Measurements from ENCODE around the gene SFXN3. TPM values are rescaled to one million over a fixed set of nuclear protein-coding genes. Genes with fewer than 3 reads are reported as not detected.

Gene SFXN3
- total and polyA plus RNA-seq, 2 of the 13 experiments (the other 11 are each of a cell fraction or from before 2014, with no cell fraction given), result 16.8 to 71.5 TPM

DNA sequence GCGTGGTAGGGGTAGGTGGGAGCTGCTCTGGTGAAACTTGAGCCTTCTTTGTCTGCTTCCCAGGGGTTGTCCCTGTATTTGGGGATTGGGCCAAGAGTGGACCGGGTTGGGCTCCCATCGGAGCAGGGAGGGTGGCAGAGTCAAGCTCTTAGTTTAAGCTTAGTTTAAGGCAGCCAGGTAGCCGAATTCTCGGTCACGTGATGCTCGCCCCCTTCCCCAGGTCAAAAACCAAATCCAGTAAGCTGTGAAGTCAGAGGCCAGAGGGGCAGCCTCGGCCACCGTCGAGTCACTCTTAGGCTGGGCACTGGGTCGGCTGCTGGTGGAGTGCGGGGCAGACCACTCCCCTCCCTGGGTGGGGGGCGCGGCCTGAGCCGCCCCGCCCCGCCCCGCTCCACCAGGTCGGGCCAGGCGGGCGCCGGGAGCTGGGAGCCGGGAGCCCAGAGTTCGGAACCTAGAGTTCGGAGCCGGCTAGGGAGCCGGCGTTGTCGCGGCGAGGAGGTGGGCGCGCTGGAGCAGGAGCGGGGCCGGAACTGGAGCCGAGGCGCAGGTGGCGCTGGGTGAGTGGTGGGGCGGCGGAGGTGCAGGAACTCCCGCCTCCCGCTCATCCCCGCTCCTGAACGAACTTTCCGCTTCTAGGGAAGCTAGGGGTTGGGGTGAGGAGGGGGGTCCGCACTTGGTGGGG, 34.2 kb upstream of the SFXN3 start (continued):
- TF ChIP-seq, protein P1, sequence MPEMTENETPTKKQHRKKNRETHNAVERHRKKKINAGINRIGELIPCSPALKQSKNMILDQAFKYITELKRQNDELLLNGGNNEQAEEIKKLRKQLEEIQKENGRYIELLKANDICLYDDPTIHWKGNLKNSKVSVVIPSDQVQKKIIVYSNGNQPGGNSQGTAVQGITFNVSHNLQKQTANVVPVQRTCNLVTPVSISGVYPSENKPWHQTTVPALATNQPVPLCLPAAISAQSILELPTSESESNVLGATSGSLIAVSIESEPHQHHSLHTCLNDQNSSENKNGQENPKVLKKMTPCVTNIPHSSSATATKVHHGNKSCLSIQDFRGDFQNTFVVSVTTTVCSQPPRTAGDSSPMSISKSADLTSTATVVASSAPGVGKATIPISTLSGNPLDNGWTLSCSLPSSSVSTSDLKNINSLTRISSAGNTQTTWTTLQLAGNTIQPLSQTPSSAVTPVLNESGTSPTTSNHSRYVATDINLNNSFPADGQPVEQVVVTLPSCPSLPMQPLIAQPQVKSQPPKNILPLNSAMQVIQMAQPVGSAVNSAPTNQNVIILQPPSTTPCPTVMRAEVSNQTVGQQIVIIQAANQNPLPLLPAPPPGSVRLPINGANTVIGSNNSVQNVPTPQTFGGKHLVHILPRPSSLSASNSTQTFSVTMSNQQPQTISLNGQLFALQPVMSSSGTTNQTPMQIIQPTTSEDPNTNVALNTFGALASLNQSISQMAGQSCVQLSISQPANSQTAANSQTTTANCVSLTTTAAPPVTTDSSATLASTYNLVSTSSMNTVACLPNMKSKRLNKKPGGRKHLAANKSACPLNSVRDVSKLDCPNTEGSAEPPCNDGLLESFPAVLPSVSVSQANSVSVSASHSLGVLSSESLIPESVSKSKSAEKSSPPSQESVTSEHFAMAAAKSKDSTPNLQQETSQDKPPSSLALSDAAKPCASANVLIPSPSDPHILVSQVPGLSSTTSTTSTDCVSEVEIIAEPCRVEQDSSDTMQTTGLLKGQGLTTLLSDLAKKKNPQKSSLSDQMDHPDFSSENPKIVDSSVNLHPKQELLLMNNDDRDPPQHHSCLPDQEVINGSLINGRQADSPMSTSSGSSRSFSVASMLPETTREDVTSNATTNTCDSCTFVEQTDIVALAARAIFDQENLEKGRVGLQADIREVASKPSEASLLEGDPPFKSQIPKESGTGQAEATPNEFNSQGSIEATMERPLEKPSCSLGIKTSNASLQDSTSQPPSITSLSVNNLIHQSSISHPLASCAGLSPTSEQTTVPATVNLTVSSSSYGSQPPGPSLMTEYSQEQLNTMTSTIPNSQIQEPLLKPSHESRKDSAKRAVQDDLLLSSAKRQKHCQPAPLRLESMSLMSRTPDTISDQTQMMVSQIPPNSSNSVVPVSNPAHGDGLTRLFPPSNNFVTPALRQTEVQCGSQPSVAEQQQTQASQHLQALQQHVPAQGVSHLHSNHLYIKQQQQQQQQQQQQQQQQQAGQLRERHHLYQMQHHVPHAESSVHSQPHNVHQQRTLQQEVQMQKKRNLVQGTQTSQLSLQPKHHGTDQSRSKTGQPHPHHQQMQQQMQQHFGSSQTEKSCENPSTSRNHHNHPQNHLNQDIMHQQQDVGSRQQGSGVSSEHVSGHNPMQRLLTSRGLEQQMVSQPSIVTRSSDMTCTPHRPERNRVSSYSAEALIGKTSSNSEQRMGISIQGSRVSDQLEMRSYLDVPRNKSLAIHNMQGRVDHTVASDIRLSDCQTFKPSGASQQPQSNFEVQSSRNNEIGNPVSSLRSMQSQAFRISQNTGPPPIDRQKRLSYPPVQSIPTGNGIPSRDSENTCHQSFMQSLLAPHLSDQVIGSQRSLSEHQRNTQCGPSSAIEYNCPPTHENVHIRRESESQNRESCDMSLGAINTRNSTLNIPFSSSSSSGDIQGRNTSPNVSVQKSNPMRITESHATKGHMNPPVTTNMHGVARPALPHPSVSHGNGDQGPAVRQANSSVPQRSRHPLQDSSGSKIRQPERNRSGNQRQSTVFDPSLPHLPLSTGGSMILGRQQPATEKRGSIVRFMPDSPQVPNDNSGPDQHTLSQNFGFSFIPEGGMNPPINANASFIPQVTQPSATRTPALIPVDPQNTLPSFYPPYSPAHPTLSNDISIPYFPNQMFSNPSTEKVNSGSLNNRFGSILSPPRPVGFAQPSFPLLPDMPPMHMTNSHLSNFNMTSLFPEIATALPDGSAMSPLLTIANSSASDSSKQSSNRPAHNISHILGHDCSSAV (CRISPR knock-in tag; IDR thresholded peaks at IDR 0.05; ENCODE audit: borderline replicate concordance), result no peak
- TF ChIP-seq, protein P2, sequence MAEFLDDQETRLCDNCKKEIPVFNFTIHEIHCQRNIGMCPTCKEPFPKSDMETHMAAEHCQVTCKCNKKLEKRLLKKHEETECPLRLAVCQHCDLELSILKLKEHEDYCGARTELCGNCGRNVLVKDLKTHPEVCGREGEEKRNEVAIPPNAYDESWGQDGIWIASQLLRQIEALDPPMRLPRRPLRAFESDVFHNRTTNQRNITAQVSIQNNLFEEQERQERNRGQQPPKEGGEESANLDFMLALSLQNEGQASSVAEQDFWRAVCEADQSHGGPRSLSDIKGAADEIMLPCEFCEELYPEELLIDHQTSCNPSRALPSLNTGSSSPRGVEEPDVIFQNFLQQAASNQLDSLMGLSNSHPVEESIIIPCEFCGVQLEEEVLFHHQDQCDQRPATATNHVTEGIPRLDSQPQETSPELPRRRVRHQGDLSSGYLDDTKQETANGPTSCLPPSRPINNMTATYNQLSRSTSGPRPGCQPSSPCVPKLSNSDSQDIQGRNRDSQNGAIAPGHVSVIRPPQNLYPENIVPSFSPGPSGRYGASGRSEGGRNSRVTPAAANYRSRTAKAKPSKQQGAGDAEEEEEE (CRISPR knock-in tag; IDR thresholded peaks at IDR 0.05; ENCODE audit: borderline replicate concordance), result no peak
- TF ChIP-seq, protein P3, sequence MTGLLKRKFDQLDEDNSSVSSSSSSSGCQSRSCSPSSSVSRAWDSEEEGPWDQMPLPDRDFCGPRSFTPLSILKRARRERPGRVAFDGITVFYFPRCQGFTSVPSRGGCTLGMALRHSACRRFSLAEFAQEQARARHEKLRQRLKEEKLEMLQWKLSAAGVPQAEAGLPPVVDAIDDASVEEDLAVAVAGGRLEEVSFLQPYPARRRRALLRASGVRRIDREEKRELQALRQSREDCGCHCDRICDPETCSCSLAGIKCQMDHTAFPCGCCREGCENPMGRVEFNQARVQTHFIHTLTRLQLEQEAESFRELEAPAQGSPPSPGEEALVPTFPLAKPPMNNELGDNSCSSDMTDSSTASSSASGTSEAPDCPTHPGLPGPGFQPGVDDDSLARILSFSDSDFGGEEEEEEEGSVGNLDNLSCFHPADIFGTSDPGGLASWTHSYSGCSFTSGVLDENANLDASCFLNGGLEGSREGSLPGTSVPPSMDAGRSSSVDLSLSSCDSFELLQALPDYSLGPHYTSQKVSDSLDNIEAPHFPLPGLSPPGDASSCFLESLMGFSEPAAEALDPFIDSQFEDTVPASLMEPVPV (CRISPR knock-in tag; IDR thresholded peaks at IDR 0.05), result peak; percentile 41; the same call in 1 of the 2 replicates
- TF ChIP-seq SP2 (CRISPR knock-in tag; IDR thresholded peaks at IDR 0.05), result no peak
- TF ChIP-seq, protein P4, sequence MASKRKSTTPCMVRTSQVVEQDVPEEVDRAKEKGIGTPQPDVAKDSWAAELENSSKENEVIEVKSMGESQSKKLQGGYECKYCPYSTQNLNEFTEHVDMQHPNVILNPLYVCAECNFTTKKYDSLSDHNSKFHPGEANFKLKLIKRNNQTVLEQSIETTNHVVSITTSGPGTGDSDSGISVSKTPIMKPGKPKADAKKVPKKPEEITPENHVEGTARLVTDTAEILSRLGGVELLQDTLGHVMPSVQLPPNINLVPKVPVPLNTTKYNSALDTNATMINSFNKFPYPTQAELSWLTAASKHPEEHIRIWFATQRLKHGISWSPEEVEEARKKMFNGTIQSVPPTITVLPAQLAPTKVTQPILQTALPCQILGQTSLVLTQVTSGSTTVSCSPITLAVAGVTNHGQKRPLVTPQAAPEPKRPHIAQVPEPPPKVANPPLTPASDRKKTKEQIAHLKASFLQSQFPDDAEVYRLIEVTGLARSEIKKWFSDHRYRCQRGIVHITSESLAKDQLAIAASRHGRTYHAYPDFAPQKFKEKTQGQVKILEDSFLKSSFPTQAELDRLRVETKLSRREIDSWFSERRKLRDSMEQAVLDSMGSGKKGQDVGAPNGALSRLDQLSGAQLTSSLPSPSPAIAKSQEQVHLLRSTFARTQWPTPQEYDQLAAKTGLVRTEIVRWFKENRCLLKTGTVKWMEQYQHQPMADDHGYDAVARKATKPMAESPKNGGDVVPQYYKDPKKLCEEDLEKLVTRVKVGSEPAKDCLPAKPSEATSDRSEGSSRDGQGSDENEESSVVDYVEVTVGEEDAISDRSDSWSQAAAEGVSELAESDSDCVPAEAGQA (IDR thresholded peaks at IDR 0.05; ENCODE audit: low read depth), result no peak
- TF ChIP-seq, protein P4 (CRISPR knock-in tag; IDR thresholded peaks at IDR 0.05; ENCODE audit: borderline replicate concordance), result no peak
- no peak for TF ChIP-seq FOXP1 (IDR thresholded peaks at IDR 0.05)
- no peak for TF ChIP-seq FOXP1 (CRISPR knock-in tag; IDR thresholded peaks at IDR 0.05)
- TF ChIP-seq, protein P5, sequence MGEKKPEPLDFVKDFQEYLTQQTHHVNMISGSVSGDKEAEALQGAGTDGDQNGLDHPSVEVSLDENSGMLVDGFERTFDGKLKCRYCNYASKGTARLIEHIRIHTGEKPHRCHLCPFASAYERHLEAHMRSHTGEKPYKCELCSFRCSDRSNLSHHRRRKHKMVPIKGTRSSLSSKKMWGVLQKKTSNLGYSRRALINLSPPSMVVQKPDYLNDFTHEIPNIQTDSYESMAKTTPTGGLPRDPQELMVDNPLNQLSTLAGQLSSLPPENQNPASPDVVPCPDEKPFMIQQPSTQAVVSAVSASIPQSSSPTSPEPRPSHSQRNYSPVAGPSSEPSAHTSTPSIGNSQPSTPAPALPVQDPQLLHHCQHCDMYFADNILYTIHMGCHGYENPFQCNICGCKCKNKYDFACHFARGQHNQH (CRISPR knock-in tag; IDR thresholded peaks at IDR 0.05), result no peak
